Measurements from ENCODE around the gene RBM4. TPM values are rescaled to one million over a fixed set of nuclear protein-coding genes. Genes with fewer than 3 reads are reported as not detected.

The RBM4 gene
- total and polyA plus RNA-seq, 8 donors: 100 to 246 (median 221) TPM

DNA sequence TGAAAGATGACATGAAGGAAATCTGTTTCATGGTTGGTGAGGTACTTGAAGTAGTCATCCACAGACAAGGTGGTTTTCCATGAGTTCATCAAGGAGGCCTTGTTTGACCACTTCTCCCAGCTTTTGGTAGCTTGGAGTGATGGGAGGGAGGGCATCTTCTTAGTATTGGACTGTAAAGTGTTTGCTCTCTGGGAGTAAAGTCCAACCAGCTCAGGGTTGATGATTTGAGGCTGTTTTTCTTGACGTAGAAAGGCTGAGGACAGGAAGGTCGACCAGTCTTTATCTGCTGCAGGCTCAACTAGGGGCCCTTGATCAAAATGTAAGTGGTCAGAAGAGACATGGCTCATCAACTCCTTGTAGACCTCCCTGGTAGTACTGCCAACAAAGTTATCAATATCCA, 47.3 kb upstream of the RBM4 start:
- intact Hi-C loops (cut with DNase I): no loop called here
- H3K36me3 ChIP-seq: no peaks in the 10 kb centered on the region

DNA sequence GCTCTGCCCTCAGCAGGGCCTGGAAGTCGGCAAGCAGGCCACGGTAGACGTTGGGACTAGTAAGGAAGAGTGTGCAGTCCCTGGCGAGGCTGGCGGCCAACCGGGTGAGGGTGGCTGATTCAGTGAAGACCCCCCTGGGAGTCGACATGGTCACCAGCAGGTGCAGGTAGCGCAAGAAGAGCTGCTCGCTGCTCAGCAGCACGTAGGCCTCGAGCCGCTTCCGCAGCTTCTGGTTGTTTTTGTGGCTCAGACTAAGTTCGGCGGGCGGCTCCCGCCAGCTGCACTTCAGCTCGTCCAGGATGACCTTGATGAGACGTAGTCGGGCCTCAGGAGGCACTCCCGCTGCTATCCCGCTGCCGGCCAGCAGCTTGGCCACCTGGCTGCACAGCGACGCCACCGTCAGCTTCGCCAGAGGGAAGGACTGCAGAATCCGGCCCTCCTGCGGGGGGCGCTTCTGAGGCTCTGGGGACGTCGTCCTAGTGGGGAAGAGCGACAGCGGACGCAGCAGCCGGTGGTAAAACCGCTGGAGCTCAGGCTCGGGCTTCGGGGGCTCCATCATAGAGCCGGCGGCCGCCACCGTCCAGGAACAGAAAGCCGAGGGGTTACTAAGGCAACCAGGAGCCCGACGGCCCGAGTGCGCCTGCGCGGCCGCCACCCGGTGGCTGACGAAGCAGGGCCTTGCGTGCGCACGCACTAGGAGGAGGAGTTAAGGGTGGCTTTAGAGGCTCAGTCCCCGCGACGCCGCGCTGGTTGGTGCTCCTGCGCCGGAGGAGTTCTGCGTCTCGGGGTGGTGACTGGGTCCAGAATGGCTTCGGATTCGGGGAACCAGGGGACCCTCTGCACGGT, 45.8 kb upstream of the RBM4 start, which contains the start of the genes CCDC87 and CCS:
Gene CCDC87 (minus strand): TSS at position 607 of the 846 bp plus-strand sequence. CDS start 48 bp downstream, at position 559.
Gene CCS (plus strand): TSS at position 729 of the 846 bp plus-strand sequence. CDS start 77 bp downstream, at position 806.
- Histone ChIP-seq H3K4me1 (peaks cover 17 to 35% of the 10 kb centered on the region in 2 donors), H3K27ac (peak within 1 kb of the TSS; percentile 69 to 89), H3K36me3 (no peaks in the 10 kb centered on the region), H3K4me3 (peak within 1 kb of the TSS; percentile 60 to 68), H3K9me3 (no peaks in the 10 kb centered on the region), H3K27me3 (no peaks in the 10 kb centered on the region)
- peak; percentile 98 for ATAC-seq
- intact Hi-C loops (cut with DNase I): no loop called here
- TF ChIP-seq, protein P1, sequence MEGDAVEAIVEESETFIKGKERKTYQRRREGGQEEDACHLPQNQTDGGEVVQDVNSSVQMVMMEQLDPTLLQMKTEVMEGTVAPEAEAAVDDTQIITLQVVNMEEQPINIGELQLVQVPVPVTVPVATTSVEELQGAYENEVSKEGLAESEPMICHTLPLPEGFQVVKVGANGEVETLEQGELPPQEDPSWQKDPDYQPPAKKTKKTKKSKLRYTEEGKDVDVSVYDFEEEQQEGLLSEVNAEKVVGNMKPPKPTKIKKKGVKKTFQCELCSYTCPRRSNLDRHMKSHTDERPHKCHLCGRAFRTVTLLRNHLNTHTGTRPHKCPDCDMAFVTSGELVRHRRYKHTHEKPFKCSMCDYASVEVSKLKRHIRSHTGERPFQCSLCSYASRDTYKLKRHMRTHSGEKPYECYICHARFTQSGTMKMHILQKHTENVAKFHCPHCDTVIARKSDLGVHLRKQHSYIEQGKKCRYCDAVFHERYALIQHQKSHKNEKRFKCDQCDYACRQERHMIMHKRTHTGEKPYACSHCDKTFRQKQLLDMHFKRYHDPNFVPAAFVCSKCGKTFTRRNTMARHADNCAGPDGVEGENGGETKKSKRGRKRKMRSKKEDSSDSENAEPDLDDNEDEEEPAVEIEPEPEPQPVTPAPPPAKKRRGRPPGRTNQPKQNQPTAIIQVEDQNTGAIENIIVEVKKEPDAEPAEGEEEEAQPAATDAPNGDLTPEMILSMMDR (IDR thresholded peaks at IDR 0.05): peak; percentile 48 to 59
- DNase-seq: peak; percentile 95 to 100 (median 98)

More for the DNA sequence above, 47.3 kb upstream of the RBM4 start:
- Histone ChIP-seq H3K4me3 (no peak overlapping the region), H3K27me3 (no peaks in the 10 kb centered on the region), H3K4me1 (peaks cover 17 to 35% of the 10 kb centered on the region in 2 donors), H3K9me3 (no peaks in the 10 kb centered on the region), H3K27ac (no peak overlapping the region)
- TF ChIP-seq, protein P1 (IDR thresholded peaks at IDR 0.05): no peak
- no peak for DNase-seq
- ATAC-seq: no peak

DNA sequence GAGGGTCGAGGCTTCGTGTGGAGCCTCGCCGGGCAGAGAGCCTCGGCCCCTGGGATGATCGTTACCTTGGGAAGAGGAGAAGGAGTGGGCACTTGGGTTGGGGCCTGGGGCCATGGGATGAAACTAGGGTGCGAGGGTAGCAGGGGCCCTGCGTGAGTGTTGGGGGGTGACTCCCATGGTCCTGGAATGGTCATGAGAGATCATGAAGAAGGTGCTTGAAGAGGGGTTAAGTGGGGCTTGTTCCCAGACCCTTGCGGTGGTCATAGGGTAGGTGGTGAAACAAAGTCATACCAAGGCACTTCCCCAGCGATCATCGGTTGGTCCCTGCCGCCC, 45.2 kb upstream of the RBM4 start:
- Histone ChIP-seq H3K4me3 (peak overlapping the region; percentile 60 to 68), H3K9me3 (no peaks in the 10 kb centered on the region), H3K4me1 (peaks cover 17 to 35% of the 10 kb centered on the region in 2 donors), H3K27me3 (no peaks in the 10 kb centered on the region), H3K36me3 (no peaks in the 10 kb centered on the region), H3K27ac (peak overlapping the region; percentile 69 to 89)
- DNase-seq (no peak), ATAC-seq (peak; percentile 24)
- TF ChIP-seq, protein P1 (IDR thresholded peaks at IDR 0.05): no peak
- intact Hi-C loops (cut with DNase I): no loop called here

DNA sequence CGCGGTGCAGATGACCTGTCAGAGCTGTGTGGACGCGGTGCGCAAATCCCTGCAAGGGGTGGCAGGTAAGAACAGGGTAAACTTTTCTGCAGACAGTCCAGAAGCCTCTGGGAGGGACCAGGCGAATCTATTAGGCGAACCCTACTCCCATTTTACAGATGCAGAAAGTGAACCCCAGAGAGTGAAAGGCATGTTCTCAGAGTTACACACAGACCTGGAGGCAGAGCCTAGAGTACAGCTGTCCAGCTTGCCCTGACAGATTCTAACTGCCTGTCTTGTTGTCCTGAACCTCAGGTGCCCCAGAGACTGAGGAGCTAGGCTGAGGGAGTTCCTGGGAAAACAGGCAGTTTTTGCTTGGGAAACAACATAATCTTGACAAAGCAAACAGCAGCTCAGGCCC, 44.9 kb upstream of the RBM4 start:
- ATAC-seq (no peak), DNase-seq (peak in 1 of 4 donors; percentile 49)
- H3K4me1 ChIP-seq: peaks cover 17 to 35% of the 10 kb centered on the region in 2 donors
- peak overlapping the region; percentile 60 to 68 for H3K4me3 ChIP-seq
- peak overlapping the region; percentile 69 to 89 for H3K27ac ChIP-seq
- TF ChIP-seq, protein P1 (IDR thresholded peaks at IDR 0.05): no peak
- H3K36me3 ChIP-seq: no peaks in the 10 kb centered on the region
- H3K9me3 ChIP-seq: no peaks in the 10 kb centered on the region
- H3K27me3 ChIP-seq: no peaks in the 10 kb centered on the region
- intact Hi-C loops (cut with DNase I): no loop called here

DNA sequence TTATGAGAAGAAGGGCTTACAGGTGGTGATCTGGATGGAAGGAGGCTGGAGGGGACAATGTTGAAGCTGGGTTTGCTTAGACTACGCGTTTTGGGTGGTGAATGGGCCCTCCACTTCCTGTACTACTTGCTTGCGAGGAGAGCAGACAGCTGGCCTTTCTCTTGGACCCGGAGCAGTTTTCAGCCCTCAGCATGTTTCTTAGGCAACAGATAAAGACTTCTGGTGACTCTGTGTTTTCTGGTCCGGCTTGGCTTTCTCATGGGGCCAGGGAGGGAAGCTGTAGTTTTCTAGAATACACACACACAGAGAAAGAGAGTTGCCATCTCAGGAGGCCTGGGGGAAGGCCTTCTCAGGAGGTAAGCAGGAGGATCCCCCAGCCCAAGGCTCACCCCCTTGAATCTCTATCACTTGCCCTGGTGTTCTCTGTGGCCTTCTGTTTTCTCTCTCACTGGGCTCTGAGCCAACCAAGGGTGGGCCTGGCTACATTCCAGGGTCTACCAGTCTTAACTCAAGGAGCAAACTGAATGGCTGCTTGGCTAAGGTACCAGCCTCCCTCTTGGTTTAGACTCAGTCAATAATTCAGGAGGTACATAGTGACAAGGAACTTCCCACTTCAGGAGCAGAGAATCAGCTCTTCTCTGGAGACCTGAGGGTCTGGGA, 43.1 kb upstream of the RBM4 start:
- peaks cover 0 to 15% of the 10 kb centered on the region in 2 donors for H3K36me3 ChIP-seq
- no peaks in the 10 kb centered on the region for H3K27me3 ChIP-seq
- H3K4me3 ChIP-seq: no peak overlapping the region
- H3K9me3 ChIP-seq: no peaks in the 10 kb centered on the region
- ATAC-seq: peak; percentile 22
- DNase-seq: peak; percentile 4 to 93 (median 64)
- TF ChIP-seq, protein P1 (IDR thresholded peaks at IDR 0.05): no peak
- H3K4me1 ChIP-seq: peaks cover 17 to 35% of the 10 kb centered on the region in 2 donors
- intact Hi-C loops (cut with DNase I): no loop called here
- peak overlapping the region; percentile 63 to 80 for H3K27ac ChIP-seq
